Measurements from ENCODE around the gene TAB2.

TAB2 gene

DNA sequence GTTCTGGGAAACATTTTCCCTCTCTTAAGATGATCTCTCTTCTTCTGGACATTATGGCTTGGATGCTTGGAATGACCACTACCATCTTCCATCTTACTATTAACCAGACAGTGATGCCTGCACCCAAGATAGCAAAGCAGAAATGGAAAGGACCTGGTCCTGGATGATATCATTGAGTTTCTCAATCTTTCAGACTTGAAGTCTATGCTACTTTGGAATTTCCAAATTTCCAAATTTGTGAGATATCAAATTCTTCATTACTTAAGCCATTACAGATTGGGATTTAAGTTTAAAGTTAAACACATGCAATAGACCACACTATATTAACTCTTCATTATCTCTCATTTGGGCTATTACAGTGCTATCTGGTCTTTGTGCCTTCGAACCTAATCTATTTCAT is 3.7 kb upstream of the TAB2 start:
- DNase-seq, result no peak

- DNase-seq, result no peak
Observed at GRCh38 chr6:149314325-149314905, 3.1 kb upstream of the TAB2 start.

- no peak for DNase-seq
Observed at GRCh38 chr6:149316108-149316727, 1.3 kb upstream of the TAB2 start.

- peak; percentile 84 to 89 for DNase-seq
Observed at GRCh38 chr6:149316740-149317643, 520 bp upstream of the TAB2 start.

DNA sequence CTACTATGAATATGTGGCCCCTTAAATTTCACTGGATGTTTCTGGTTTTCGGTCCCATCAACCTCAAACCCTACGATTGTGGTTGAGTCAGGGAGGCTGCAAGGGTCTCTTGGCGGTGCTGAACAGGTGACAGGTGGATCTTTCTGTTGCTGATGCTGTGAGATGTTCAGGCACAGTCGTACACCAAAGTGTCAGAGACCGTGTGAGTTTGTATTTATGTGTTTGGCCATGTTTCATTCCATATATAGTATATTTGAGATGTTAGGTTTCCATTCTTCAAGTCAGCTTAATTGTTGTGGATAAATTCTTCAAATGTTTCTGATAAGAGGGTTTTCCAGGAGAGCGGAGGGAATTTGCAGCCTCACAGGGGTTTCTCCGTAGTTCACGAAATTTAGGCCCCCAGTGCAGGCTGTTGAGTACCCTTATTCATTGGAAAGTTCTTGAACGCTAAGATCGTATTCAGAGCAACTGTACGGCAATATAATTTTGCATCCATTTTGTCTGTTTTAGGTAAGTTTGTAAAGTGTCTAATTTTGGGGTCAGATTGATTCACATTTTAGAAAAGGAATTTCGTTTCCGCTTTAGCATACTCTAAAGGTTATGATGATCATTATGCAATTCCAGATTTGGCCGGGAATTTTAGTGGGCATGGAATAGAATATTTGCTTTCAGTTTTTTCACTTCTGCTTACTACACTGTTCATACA is 1.2 kb downstream of the TAB2 start:
- DNase-seq, result no peak

DNA sequence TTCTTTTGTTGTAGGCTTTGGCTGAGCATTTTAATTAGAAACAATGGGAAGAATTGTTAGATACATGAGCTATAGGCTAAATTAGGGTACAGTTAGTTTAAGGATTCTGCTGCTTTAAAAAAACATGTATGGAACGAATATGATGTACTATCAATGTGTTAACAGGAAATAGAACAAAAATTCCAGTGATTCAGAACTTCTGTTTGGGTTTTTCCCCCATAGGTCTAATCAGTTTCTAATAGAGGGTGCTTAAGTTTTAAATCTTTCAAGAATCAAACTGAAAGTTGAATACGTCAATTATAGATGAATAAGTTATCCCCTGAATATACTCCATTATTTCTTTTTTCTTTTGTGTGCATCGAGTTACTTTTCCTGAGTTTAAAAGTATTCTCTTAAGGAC is 1.9 kb downstream of the TAB2 start:
- DNase-seq, result no peak

GRCh38 chr6:149320016-149320415 is 2.5 kb downstream of the TAB2 start:
- peak; percentile 12 to 17 for DNase-seq

GRCh38 chr6:149320796-149321195 is 3.3 kb downstream of the TAB2 start:
- no peak for DNase-seq

GRCh38 chr6:149323353-149323752 is 5.8 kb downstream of the TAB2 start:
- DNase-seq, result no peak

DNA sequence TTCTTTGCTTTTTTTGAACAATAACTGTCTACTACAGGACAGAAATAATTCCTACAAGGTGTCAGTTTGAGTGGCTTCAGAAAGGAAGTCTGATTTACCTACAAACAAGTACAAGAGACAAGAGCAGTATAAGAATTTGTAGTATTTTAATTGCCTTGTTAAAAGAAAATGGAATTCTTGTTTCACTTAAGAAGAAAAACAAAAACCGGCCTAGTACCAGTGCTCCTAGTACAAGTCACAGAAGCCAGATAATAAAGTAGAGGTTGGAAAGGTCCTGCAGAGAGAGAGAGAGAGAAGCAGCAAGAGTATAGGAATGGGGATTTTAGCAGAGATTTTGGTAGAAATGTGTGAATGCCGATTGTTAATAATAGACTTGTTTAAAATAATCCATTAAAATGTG is 6.4 kb downstream of the TAB2 start:
- DNase-seq, result no peak

- peak in 1 of 2 experiments; percentile 19 for DNase-seq
Observed at GRCh38 chr6:149324428-149324827, 6.9 kb downstream of the TAB2 start.

DNA sequence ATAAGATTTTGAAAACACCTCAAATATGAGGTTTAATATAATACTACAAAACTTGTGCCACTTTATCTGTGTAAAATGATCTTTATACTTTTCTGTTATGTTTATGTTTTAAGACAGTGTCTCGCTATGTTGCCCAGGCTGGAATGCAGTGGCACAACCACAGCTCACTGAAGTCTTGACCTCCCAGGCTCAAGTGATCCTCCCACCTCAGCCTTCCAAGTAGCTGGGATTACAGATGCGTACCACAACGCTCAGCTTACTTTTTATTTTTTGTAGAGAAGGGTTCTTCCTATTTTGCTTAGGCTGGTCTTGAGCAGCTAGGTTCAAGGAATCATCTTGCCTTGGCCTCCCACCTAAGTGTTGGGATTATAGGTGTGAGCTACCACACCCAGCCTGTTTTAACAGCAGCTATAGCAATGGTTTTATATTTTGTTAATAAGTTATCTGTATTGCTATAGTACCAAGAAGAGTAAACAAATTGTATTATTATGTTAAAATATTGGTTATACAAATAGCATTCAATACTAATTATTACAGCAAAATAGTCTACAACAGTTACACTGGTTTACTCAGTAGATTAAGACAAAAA is 8.2 kb downstream of the TAB2 start:
- DNase-seq, result no peak

GRCh38 chr6:149327638-149328037 is 10.1 kb downstream of the TAB2 start:
- DNase-seq, result no peak

DNA sequence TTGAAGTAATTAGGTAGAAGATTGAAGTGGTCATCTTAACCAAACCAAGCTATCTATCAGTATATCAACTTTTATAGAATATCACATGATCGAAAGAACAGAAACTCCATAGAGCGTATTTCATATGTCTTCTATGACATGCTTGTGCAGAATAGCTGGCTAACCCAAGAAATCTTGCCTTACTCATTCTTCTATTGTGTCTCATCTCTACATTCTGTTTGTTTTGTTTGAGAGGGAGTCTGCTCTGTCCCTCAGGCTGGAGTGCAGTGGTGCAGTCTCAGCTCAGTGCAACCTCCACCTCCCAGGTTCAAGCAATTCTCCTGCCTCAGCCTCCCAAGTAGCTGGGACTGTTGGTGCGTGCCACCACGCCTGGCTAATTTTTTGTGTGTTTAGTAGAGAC is 10.6 kb downstream of the TAB2 start:
- DNase-seq, result no peak

- DNase-seq, result no peak
Observed at GRCh38 chr6:149329529-149329928, 12.0 kb downstream of the TAB2 start.

DNA sequence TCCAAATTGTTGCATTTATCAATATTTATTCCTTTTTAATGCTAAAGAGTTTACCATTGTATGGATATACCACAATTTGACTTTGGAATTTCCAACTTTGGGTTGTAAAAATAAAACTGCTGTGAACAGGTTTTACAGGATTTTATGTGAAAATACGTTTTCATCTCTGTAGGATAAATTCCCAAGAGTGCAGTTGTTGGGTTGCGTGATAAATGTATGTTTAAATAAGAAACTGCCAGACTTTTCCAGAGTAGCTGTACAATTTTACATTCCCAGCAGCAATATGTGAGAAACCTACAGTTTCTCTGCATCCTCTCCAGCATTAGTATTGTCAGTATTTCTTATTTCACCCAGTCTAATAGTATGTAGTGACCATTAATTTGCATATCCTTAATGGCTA is 12.6 kb downstream of the TAB2 start:
- no peak for DNase-seq

DNA sequence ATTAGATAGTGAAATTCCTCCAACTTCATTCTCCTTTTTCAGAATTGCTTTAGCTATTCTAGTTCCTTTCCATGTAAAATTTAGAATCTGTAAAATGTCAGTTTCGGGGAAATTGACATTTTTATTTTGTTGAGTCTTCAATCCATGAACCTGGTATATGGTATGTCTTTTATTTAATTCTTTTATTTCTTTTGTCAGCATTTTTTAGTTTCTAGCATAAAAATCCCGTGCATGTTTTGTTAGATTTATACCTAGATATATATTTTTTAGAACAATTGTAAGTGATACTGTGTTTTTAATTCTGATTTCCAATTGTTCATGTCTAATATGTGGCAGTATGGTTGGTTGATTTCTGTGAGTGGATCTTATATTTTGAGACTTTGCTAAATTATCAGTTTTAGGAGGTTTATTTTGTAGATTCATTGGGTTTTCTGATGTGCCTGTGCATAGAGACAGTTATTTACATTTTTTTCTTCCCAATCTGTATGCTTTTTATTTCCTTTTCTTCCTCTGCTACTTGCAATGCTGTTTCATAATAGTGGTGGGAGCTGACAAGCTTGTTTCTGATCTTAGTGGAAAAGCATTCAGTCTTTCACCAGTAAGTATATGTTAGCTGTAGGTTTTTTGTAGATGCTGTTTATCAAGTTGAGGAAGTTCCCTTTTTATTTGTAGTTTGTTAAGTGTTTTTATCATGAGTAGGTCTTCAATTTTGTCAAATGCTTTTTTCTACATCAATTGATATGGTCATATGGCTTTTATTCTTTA is 13.7 kb downstream of the TAB2 start:
- no peak for DNase-seq

GRCh38 chr6:149331871-149332270 is 14.4 kb downstream of the TAB2 start:
- DNase-seq, result no peak

- no peak for DNase-seq
Observed at GRCh38 chr6:149332602-149333265, 15.2 kb downstream of the TAB2 start.

GRCh38 chr6:149333266-149333620 is 15.7 kb downstream of the TAB2 start:
- no peak for DNase-seq

DNA sequence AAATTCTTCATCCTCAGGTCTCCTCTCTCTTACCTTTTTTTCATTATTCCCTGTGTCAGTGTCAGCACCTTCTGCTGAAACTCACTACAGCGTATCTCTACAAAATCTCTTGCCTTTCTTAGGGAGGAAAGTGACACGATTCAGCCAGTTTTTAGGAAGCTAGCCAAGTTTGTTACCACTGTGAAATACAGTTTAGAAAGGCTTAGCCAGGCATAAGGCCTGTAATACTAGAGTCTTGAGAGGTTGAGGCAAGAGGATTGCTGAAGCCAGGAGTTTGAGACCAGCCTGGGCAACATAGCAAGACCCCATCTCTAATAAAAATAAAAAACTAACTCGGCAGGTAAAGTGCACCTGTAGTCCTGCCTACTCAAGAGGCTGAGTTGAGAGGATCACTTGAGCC is 16.7 kb downstream of the TAB2 start:
- no peak for DNase-seq

GRCh38 chr6:149334682-149335160 is 17.2 kb downstream of the TAB2 start:
- no peak for DNase-seq

Measured in stimulated activated CD4-positive, alpha-beta T cell treated with anti-CD3 and anti-CD28 coated beads, Interleukin-4, amount 100 ng/mL, for 4 hours (primary cell).